Lower leg skin (tissue), 3 donors: ENCODE results near the gene NUP214.

Experiments
- CTCF ChIP-seq, 3 donors: fragments of 450-650 bp; IDR thresholded peaks; one replicate each; pipeline ENCODE4 v1.5.1; 2016; ENCODE audit warnings: antibody characterized with exemption in 3 of 3, mild to moderate bottlenecking in 3 of 3, moderate library complexity in 2 of 3
- POLR2A ChIP-seq, 2 donors: fragments of 450-650 bp; IDR thresholded peaks; one replicate each; pipeline ENCODE4 v1.6.1; 2016 to 2017; ENCODE audit warnings: antibody characterized with exemption in 2 of 2, mild to moderate bottlenecking in 1 of 2, moderate library complexity in 1 of 2

DNA sequence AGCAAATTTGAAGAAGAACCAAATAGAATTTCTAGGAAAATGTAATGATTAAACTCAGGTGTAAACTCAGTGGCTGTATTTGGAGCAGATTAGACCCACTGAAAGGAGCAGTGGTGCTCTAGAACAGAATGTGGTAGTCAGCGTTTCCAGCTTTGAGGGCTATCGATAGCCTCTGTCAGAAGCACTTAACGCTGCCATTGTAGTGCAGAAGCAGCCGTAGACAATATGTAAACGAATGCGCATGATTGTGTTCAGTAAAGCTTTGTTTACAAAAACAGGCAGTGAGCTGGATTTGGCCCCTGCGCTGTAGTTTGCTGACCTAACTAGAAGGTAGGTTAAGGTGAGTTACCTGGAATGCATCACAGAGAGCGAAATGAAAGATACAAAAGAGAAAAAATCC is 78.9 kb downstream of the NUP214 start:
- TF ChIP-seq CTCF (IDR thresholded peaks at IDR 0.05) (no peak), POLR2A (IDR thresholded peaks at IDR 0.05) (no peak)
